Stimulated activated naive B cell treated with anti-CD40 and anti-IgM and Interleukin-4, amounts not matched to agents 10 μg/mL and 1 μg/mL and 100 μg/mL, for 72 hours (primary cell): ENCODE results near the gene KLHL22.
A peak's percentile ranks its signal among the peaks of the same experiment; 100 is the strongest.

Experiments
- ATAC-seq, 2 donors: fragments of 150-1000 bp; cut with Tn5 transposase; replicated peaks; 2 replicates each; pipeline ENCODE4 v1.10.0; 2021; ENCODE audit warnings: moderate library complexity in 1 of 2
- DNase-seq: peaks from one replicate; pipeline ENCODE4 v3.0.0; 2021
- H3K27ac Mint-ChIP-seq: one replicate; pipeline ENCODE4 v1.8.0; 2022; ENCODE audit warnings: mild to moderate bottlenecking, mixed read lengths
- H3K27me3 Mint-ChIP-seq, 2 donors: one replicate each; pipeline ENCODE4 v1.8.0; 2022; ENCODE audit warnings: mixed read lengths in 2 of 2
- H3K36me3 Mint-ChIP-seq, 2 donors: one replicate each; pipeline ENCODE4 v1.8.0; 2022; ENCODE audit warnings: mixed read lengths in 2 of 2, mild to moderate bottlenecking in 1 of 2
- H3K4me1 Mint-ChIP-seq, 2 donors: one replicate each; pipeline ENCODE4 v1.8.0; 2022; ENCODE audit warnings: mixed read lengths in 2 of 2, mild to moderate bottlenecking in 1 of 2
- H3K4me3 Mint-ChIP-seq, 2 donors: one replicate each; pipeline ENCODE4 v1.8.0; 2022; ENCODE audit warnings: mild to moderate bottlenecking in 2 of 2, mixed read lengths in 2 of 2, moderate library complexity in 1 of 2
- H3K9me3 Mint-ChIP-seq, 2 donors: one replicate each; pipeline ENCODE4 v1.8.0; 2022; ENCODE audit warnings: mixed read lengths in 2 of 2, mild to moderate bottlenecking in 1 of 2

The KLHL22 gene

GRCh38 chr22:20442485-20443284, 52.9 kb downstream of the KLHL22 start:
- Mint-ChIP-seq H3K27me3 (peaks cover 8 to 12% of the 10 kb centered on the region in 2 donors), H3K27ac (no peak overlapping the region), H3K36me3 (peaks cover 19 to 38% of the 10 kb centered on the region in 2 donors), H3K4me3 (no peak overlapping the region), H3K9me3 (no peaks in the 10 kb centered on the region), H3K4me1 (peaks cover 0 to 4% of the 10 kb centered on the region in 2 donors)
- DNase-seq (no peak), ATAC-seq (no peak)

GRCh38 chr22:20441631-20442484, 53.7 kb downstream of the KLHL22 start:
- H3K4me1 Mint-ChIP-seq = peaks cover 6 to 10% of the 10 kb centered on the region in 2 donors
- H3K9me3 Mint-ChIP-seq = no peaks in the 10 kb centered on the region
- DNase-seq (no peak), ATAC-seq (no peak)
- peaks cover 21 to 38% of the 10 kb centered on the region in 2 donors for H3K36me3 Mint-ChIP-seq
- H3K27ac Mint-ChIP-seq = no peak overlapping the region
- H3K4me3 Mint-ChIP-seq = no peak overlapping the region
- H3K27me3 Mint-ChIP-seq = peaks cover 13 to 18% of the 10 kb centered on the region in 2 donors

- Mint-ChIP-seq H3K27me3 (peaks cover 19 to 22% of the 10 kb centered on the region in 2 donors), H3K36me3 (peaks cover 17 to 31% of the 10 kb centered on the region in 2 donors), H3K4me1 (peaks cover 10 to 13% of the 10 kb centered on the region in 2 donors), H3K9me3 (no peaks in the 10 kb centered on the region), H3K27ac (no peak overlapping the region), H3K4me3 (no peak overlapping the region)
- DNase-seq (no peak), ATAC-seq (no peak)
These were observed 54.7 kb downstream of the KLHL22 start for GRCh38 chr22:20440637-20441591.

- DNase-seq (no peak), ATAC-seq (no peak)
- no peaks in the 10 kb centered on the region for H3K9me3 Mint-ChIP-seq
- no peak overlapping the region for H3K27ac Mint-ChIP-seq
- peaks cover 28 to 31% of the 10 kb centered on the region in 2 donors for H3K27me3 Mint-ChIP-seq
- peaks cover 10 to 13% of the 10 kb centered on the region in 2 donors for H3K4me1 Mint-ChIP-seq
- no peak overlapping the region for H3K4me3 Mint-ChIP-seq
- peaks cover 17 to 30% of the 10 kb centered on the region in 2 donors for H3K36me3 Mint-ChIP-seq
These were observed 55.5 kb downstream of the KLHL22 start for GRCh38 chr22:20439928-20440575.

GRCh38 chr22:20439556-20439927, 56.1 kb downstream of the KLHL22 start:
- Mint-ChIP-seq H3K4me3 (no peak overlapping the region), H3K27me3 (peaks cover 33 to 36% of the 10 kb centered on the region in 2 donors), H3K36me3 (peaks cover 15 to 26% of the 10 kb centered on the region in 2 donors), H3K4me1 (peaks cover 10 to 13% of the 10 kb centered on the region in 2 donors), H3K27ac (no peak overlapping the region), H3K9me3 (no peaks in the 10 kb centered on the region)
- DNase-seq (no peak), ATAC-seq (no peak)

- Mint-ChIP-seq H3K36me3 (peaks cover 10 to 19% of the 10 kb centered on the region in 2 donors), H3K27me3 (peaks cover 39 to 41% of the 10 kb centered on the region in 2 donors), H3K9me3 (no peaks in the 10 kb centered on the region), H3K27ac (peak overlapping the region; percentile 82), H3K4me1 (peaks cover 10 to 13% of the 10 kb centered on the region in 2 donors), H3K4me3 (no peak overlapping the region)
- ATAC-seq (no peak), DNase-seq (no peak)
These were observed 56.7 kb downstream of the KLHL22 start for GRCh38 chr22:20438678-20439492.

GRCh38 chr22:20438427-20438677, 57.2 kb downstream of the KLHL22 start:
- no peak overlapping the region for H3K4me3 Mint-ChIP-seq
- peaks cover 10 to 13% of the 10 kb centered on the region in 2 donors for H3K4me1 Mint-ChIP-seq
- no peak for ATAC-seq
- peaks cover 43% of the 10 kb centered on the region in 2 donors for H3K27me3 Mint-ChIP-seq
- peaks cover 6 to 17% of the 10 kb centered on the region in 2 donors for H3K36me3 Mint-ChIP-seq
- peak overlapping the region; percentile 82 for H3K27ac Mint-ChIP-seq
- DNase-seq = no peak
- H3K9me3 Mint-ChIP-seq = no peaks in the 10 kb centered on the region

GRCh38 chr22:20437613-20438426, 57.8 kb downstream of the KLHL22 start, which contains the start of gene SCARF2:
SCARF2 (minus strand) TSS chr22:20437825; CDS start chr22:20437754, 71 bp downstream.
- DNase-seq = no peak
- no peaks in the 10 kb centered on the region for H3K9me3 Mint-ChIP-seq
- H3K4me3 Mint-ChIP-seq = peak within 1 kb of the TSS; percentile 75 to 83
- peak within 1 kb of the TSS; percentile 82 for H3K27ac Mint-ChIP-seq
- peaks cover 47 to 48% of the 10 kb centered on the region in 2 donors for H3K27me3 Mint-ChIP-seq
- ATAC-seq = peak; percentile 7 to 12
- peaks cover 5 to 12% of the 10 kb centered on the region in 2 donors for H3K36me3 Mint-ChIP-seq
- H3K4me1 Mint-ChIP-seq = peaks cover 10 to 13% of the 10 kb centered on the region in 2 donors

GRCh38 chr22:20436768-20437612, 58.6 kb downstream of the KLHL22 start:
- Mint-ChIP-seq H3K4me1 (peaks cover 14% of the 10 kb centered on the region in 2 donors), H3K9me3 (no peaks in the 10 kb centered on the region), H3K36me3 (peaks cover 2 to 5% of the 10 kb centered on the region in 2 donors), H3K27ac (peak overlapping the region; percentile 40), H3K4me3 (peak overlapping the region; percentile 75 to 83), H3K27me3 (peaks cover 56 to 57% of the 10 kb centered on the region in 2 donors)
- DNase-seq (no peak), ATAC-seq (peak; percentile 32 to 38)

GRCh38 chr22:20436307-20436767, 59.3 kb downstream of the KLHL22 start:
- Mint-ChIP-seq H3K9me3 (no peaks in the 10 kb centered on the region), H3K4me3 (peak overlapping the region; percentile 75 to 83), H3K4me1 (peaks cover 16 to 19% of the 10 kb centered on the region in 2 donors), H3K27me3 (peaks cover 62 to 63% of the 10 kb centered on the region in 2 donors), H3K27ac (no peak overlapping the region), H3K36me3 (peaks cover 2 to 5% of the 10 kb centered on the region in 2 donors)
- peak; percentile 10 to 28 for ATAC-seq
- DNase-seq = no peak
